Measurements from ENCODE around the gene NAA25. TPM values are rescaled to one million over a fixed set of nuclear protein-coding genes. Genes with fewer than 3 reads are reported as not detected.

NAA25 gene
- total RNA-seq, 1 donor from 2014 or later = 14.1 TPM

- no peak for DNase-seq (ENCODE audit: low spot score)
- TF ChIP-seq, protein P1, sequence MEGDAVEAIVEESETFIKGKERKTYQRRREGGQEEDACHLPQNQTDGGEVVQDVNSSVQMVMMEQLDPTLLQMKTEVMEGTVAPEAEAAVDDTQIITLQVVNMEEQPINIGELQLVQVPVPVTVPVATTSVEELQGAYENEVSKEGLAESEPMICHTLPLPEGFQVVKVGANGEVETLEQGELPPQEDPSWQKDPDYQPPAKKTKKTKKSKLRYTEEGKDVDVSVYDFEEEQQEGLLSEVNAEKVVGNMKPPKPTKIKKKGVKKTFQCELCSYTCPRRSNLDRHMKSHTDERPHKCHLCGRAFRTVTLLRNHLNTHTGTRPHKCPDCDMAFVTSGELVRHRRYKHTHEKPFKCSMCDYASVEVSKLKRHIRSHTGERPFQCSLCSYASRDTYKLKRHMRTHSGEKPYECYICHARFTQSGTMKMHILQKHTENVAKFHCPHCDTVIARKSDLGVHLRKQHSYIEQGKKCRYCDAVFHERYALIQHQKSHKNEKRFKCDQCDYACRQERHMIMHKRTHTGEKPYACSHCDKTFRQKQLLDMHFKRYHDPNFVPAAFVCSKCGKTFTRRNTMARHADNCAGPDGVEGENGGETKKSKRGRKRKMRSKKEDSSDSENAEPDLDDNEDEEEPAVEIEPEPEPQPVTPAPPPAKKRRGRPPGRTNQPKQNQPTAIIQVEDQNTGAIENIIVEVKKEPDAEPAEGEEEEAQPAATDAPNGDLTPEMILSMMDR (IDR thresholded peaks at IDR 0.05) = no peak
- Mint-ChIP-seq H3K4me1 (ENCODE audit: low read depth) (peaks cover 22% of the 10 kb centered on the region), H3K4me3 (ENCODE audit: unreplicated experiment) (no peak overlapping the region), H3K27ac (ENCODE audit: unreplicated experiment) (no peak overlapping the region), H3K36me3 (ENCODE audit: low read depth) (peaks cover 7% of the 10 kb centered on the region), H3K9me3 (ENCODE audit: low read depth) (no peaks in the 10 kb centered on the region), H3K27me3 (ENCODE audit: low read depth) (no peaks in the 10 kb centered on the region)
These were observed 24.8 kb upstream of the NAA25 start for GRCh38 chr12:112133418-112133817.

DNA sequence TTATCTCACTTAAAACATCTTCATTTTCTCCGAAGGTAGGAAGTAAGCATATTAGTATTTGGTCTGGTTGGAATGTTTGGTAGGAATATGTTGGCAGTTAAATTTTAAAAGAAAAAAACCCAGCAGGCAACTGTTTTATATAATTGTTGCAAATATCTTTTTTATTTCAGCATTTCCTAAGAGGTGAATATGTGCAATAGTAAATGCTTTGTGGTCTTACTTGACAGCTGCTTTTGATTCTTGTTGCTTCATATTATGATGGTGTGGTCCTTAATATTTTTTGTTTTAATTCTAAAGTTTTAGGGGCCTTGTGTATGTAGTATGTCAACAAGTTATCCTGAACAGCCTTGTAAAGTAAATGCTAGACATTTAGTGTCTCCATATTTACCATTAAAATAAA, 23.1 kb upstream of the NAA25 start:
- no peak overlapping the region for H3K4me3 Mint-ChIP-seq (ENCODE audit: unreplicated experiment)
- H3K4me1 Mint-ChIP-seq (ENCODE audit: low read depth) = peaks cover 28% of the 10 kb centered on the region
- no peak for DNase-seq (ENCODE audit: low spot score)
- peaks cover 7% of the 10 kb centered on the region for H3K36me3 Mint-ChIP-seq (ENCODE audit: low read depth)
- no peak overlapping the region for H3K27ac Mint-ChIP-seq (ENCODE audit: unreplicated experiment)
- no peaks in the 10 kb centered on the region for H3K27me3 Mint-ChIP-seq (ENCODE audit: low read depth)
- H3K9me3 Mint-ChIP-seq (ENCODE audit: low read depth) = no peaks in the 10 kb centered on the region
- TF ChIP-seq, protein P1 (IDR thresholded peaks at IDR 0.05) = no peak

DNA sequence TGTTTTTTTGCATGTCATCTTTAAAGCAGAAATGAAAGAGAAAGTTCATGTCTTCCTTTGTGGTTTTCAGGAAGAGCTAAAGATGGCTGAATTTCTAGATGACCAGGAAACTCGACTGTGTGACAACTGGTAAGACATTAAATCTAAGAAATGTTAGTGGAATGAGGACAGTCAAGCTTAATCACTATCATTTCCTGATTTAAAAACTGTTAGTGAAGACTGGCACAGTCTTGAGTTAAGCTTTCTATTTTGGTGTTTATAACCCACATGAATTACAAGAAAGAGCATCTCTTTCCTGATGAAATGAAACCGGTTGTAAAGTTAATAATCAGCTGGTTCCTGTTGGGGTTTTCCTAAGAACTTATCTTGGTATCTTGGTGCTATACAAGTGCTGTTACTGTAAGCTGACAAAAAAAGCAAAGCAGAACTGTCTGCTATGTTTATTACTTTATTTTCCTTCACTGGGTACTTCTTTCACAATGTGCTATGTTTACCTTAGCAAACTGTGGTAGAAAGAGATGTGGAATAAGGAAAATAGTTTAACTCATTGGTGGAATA, 21.9 kb upstream of the NAA25 start:
- DNase-seq (ENCODE audit: low spot score) = no peak
- peaks cover 35% of the 10 kb centered on the region for H3K4me1 Mint-ChIP-seq (ENCODE audit: low read depth)
- H3K27ac Mint-ChIP-seq (ENCODE audit: unreplicated experiment) = peak overlapping the region; percentile 51
- no peak overlapping the region for H3K4me3 Mint-ChIP-seq (ENCODE audit: unreplicated experiment)
- H3K9me3 Mint-ChIP-seq (ENCODE audit: low read depth) = no peaks in the 10 kb centered on the region
- no peaks in the 10 kb centered on the region for H3K27me3 Mint-ChIP-seq (ENCODE audit: low read depth)
- TF ChIP-seq, protein P1 (IDR thresholded peaks at IDR 0.05) = no peak
- peaks cover 6% of the 10 kb centered on the region for H3K36me3 Mint-ChIP-seq (ENCODE audit: low read depth)

GRCh38 chr12:112126911-112127310, 18.3 kb upstream of the NAA25 start:
- DNase-seq (ENCODE audit: low spot score) = no peak
- Mint-ChIP-seq H3K4me1 (ENCODE audit: low read depth) (peaks cover 50% of the 10 kb centered on the region), H3K27me3 (ENCODE audit: low read depth) (no peaks in the 10 kb centered on the region), H3K9me3 (ENCODE audit: low read depth) (no peaks in the 10 kb centered on the region), H3K4me3 (ENCODE audit: unreplicated experiment) (peak overlapping the region; percentile 78), H3K36me3 (ENCODE audit: low read depth) (no peaks in the 10 kb centered on the region), H3K27ac (ENCODE audit: unreplicated experiment) (peak overlapping the region; percentile 62)
- TF ChIP-seq, protein P1 (IDR thresholded peaks at IDR 0.05) = no peak

GRCh38 chr12:112126000-112126438, 17.4 kb upstream of the NAA25 start:
- H3K27me3 Mint-ChIP-seq (ENCODE audit: low read depth) = no peaks in the 10 kb centered on the region
- H3K9me3 Mint-ChIP-seq (ENCODE audit: low read depth) = no peaks in the 10 kb centered on the region
- DNase-seq (ENCODE audit: low spot score) = no peak
- peaks cover 51% of the 10 kb centered on the region for H3K4me1 Mint-ChIP-seq (ENCODE audit: low read depth)
- peak overlapping the region; percentile 85 for H3K27ac Mint-ChIP-seq (ENCODE audit: unreplicated experiment)
- H3K36me3 Mint-ChIP-seq (ENCODE audit: low read depth) = no peaks in the 10 kb centered on the region
- TF ChIP-seq, protein P1 (IDR thresholded peaks at IDR 0.05) = no peak
- peak overlapping the region; percentile 78 for H3K4me3 Mint-ChIP-seq (ENCODE audit: unreplicated experiment)

All from chondrocyte (in vitro differentiated cells).